SIG-M5 treated with dmso at 0.1 percent for 504 hours (cell line): ENCODE measurements around the gene ADAM23.
"Not testable (repeated sequence)": the region's sequence is repeated elsewhere in the genome, so short reads cannot be mapped to it uniquely, and the experiment has no call there.

Experiments
- DNase-seq: peaks from one replicate; lab custom pipeline; 2025; ENCODE audit not compliant: unreplicated experiment; lab: John Stamatoyannopoulos, UW

The ADAM23 gene

GRCh38 chr2:206442833-206443734 is at the start of gene ADAM23:
Gene ADAM23, plus strand, starts transcription at chr2:206443532. Its CDS starts 335 bp downstream, at chr2:206443867.
- no peak for DNase-seq

- no peak for DNase-seq
These were observed 47.1 kb upstream of the ADAM23 start for GRCh38 chr2:206396211-206396610.

- not testable (repeated sequence) for DNase-seq
These were observed 40.3 kb upstream of the ADAM23 start for GRCh38 chr2:206402956-206403569.

- no peak for DNase-seq
These were observed 34.7 kb upstream of the ADAM23 start for GRCh38 chr2:206408323-206409320.

- no peak for DNase-seq
These were observed 32.6 kb upstream of the ADAM23 start for GRCh38 chr2:206410714-206411113.

GRCh38 chr2:206415618-206416243 is 27.6 kb upstream of the ADAM23 start:
- no peak for DNase-seq

- DNase-seq, result no peak
These were observed 24.4 kb upstream of the ADAM23 start for GRCh38 chr2:206418968-206419367.

- no peak for DNase-seq
These were observed 22.6 kb upstream of the ADAM23 start for GRCh38 chr2:206420721-206421120.

GRCh38 chr2:206422493-206422892 is 20.8 kb upstream of the ADAM23 start:
- DNase-seq, result no peak

- peak; percentile 17 for DNase-seq
These were observed 20.2 kb upstream of the ADAM23 start for GRCh38 chr2:206423147-206423546.

- no peak for DNase-seq
These were observed 19.2 kb upstream of the ADAM23 start for GRCh38 chr2:206424134-206424533.

GRCh38 chr2:206428783-206429182 is 14.5 kb upstream of the ADAM23 start:
- no peak for DNase-seq

GRCh38 chr2:206430452-206430851 is 12.9 kb upstream of the ADAM23 start:
- no peak for DNase-seq

GRCh38 chr2:206431439-206431838 is 11.9 kb upstream of the ADAM23 start:
- no peak for DNase-seq

- DNase-seq, result no peak
These were observed 10.9 kb upstream of the ADAM23 start for GRCh38 chr2:206432193-206433082.

- DNase-seq, result no peak
These were observed 10.1 kb upstream of the ADAM23 start for GRCh38 chr2:206433190-206433589.

GRCh38 chr2:206433686-206434085 is 9.6 kb upstream of the ADAM23 start:
- DNase-seq, result no peak

- no peak for DNase-seq
These were observed 7.6 kb upstream of the ADAM23 start for GRCh38 chr2:206435742-206436141.

GRCh38 chr2:206438196-206438724 is 5.1 kb upstream of the ADAM23 start:
- no peak for DNase-seq
